Activated CD4-positive, CD25-positive, alpha-beta regulatory T cell (primary cell): ENCODE data around the gene SCN4B.
"Not testable (repeated sequence)": the region's sequence is repeated elsewhere in the genome, so short reads cannot be mapped to it uniquely, and the experiment has no call there.

Source experiments
- DNase-seq, 4 experiments: peaks; one replicate each; lab custom pipeline; 2025; lab: John Stamatoyannopoulos, UW

The SCN4B gene, protein sequence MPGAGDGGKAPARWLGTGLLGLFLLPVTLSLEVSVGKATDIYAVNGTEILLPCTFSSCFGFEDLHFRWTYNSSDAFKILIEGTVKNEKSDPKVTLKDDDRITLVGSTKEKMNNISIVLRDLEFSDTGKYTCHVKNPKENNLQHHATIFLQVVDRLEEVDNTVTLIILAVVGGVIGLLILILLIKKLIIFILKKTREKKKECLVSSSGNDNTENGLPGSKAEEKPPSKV

DNA sequence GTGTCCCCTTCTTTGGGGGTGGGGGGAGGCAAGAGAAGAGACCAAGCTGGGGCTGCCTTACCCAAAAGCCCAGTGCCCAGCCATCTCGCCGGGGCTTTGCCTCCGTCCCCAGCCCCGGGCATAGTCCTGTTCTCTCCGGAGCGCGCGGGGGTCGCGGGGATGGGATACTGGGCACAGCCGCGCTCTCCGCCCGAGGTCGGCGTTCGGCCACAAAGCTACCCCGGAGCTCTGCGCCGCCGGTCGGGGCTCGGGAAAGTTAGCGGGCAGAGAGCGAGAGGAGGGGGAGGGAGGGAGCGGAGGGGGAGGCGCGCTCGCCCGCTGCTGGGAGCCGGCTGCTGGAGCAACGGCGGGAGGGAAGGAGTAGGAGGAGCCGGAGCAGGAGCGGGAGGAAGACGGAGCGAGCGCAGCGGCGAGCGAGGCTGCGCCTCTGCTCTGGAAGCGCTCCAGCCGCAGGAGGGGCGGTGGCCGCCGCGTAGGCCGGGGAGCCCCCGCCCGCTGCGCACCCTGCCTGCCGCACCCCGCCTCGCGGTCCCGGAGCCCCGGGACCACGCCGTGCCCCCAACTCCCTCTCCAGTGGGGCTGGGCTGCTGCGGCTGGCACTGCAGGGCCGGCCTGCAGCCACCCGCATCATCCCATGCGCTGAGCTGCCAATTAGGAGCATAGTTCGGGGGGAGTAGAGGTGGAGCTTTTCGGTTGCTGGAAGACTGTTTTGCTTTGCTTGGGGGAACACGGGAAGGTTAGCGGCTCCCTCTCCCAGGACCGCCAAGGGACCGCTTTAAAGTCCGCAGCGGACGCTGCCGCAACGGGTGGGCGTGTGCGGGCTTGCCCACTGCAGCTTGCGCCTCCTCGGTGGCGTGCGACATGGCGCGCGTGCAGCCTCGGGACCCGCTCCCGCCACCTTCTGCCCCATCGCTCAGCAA is at the start of gene SCN4B:
TSS of gene SCN4B (minus strand) at position 272 of the 920 bp plus-strand sequence. CDS start at position 122, 150 bp downstream.
- no peak for DNase-seq

- DNase-seq: no peak
Measured at GRCh38 chr11:118201966-118202365, 49.3 kb upstream of the SCN4B start.

DNA sequence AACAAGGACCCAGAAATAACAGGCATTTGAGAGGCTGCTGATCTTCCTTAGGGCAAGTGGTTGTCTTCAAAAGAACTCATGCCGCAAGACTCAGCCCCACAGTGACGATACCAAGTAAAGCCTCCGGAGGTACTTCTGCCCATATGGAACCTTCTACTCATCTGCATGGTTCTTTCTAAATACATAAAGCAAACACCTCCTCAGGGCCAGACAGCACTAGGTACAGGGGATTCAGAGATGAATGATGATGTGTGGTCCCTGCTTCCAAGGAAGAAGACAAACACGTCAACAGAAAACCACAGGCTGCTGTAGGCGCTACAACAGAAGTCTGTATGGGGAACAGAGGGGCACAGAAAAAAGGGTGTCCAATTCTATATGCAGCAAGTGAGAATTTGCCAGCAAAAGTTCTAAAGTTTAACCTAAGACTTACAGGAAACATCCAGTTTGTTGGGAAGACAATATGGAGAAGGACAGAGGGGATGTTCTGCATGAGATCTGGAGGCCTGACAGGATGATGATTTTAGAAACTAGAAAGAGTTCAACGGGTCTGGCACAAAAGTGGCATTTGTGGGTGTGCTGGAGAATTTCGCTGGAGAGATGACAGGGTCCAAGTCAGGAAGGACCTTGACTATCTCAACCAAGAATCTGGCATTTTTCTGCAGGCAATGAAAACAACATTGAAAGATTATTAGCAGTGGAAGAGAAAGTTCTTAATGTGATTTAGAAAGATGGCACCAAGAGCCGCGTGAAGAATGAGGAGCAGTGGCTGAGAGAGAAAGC is 48.5 kb upstream of the SCN4B start:
- no peak for DNase-seq

DNA sequence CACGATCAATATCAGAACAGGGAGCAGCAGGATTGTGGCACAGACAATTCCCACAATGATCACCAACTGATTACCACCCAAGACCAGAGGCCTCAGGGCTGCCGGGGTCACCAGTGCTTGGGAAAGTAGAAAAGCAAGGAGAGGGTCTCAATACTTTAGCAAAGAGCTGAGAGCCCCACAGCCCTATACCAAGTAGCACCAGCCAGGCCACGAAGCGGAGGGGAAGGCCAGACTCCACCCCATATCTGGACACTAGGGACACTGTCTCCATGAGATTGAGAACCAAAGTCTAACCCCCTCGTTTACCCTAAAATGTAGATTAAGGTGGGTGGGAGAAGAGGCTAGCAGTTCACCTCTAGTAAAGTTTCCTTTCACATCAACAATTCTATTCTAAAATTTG is 47.9 kb upstream of the SCN4B start:
- DNase-seq: no peak

GRCh38 chr11:118199135-118199534 is 46.5 kb upstream of the SCN4B start:
- no peak for DNase-seq

- peak; percentile 72 to 80 (median 80) for DNase-seq
Measured at GRCh38 chr11:118198370-118198769, 45.7 kb upstream of the SCN4B start.

DNA sequence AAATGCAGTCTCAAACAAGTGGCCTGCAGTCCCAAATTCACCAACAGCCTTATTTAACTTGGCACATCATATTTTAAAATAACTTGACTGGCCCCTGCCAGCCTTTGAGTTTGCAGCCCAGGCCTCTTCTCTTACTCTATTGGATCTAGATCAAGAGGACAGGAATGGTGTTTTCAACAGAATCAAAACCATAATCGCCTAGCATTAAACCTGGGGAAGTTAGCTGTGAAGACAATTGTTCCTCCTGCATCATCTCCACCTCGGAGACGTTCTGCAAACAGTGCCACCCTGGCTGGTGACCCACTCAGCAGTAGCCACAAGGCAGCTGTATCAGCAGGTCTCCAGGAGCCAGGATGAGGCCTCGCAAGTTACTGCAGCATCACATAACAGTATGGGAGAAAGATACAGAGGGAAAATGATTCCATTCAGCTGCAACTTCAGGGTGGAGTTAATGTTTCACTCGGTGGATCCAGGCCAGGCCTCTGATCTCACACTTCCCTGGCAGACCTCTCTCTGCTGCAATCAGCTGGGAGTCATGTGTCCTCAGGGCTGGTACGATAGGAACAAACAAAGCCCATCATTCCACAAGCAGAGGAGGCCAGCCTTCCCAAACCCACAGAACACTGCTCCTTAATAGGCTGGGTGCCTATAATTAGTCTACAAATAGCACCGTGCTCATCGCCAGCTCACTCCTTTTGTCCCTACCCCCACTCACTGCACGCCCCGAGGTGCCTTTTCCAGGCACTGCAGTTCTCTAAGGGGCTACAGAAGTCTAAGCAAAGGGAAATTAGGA is 42.4 kb upstream of the SCN4B start:
- no peak for DNase-seq

- DNase-seq: no peak
Measured at GRCh38 chr11:118193910-118194566, 41.4 kb upstream of the SCN4B start.

DNA sequence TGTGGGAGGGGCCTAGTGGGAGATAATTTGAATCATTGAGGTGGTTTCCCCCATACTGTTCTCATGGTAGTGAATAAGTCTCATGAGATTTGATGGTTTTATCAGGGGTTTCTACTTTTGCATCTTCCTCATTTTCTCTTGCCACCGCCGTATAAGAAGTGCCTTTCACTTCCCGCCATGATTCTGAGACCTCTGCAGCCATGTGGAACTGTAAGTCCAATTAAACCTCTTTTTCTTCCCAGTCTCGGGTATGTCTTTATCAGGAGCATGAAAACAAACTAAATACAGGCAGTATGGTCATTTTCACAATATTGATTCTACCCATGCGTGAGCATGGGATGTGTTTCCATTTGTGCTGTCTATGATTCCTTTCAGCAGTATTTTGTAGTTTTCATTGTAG is 40.2 kb upstream of the SCN4B start:
- not testable (repeated sequence) for DNase-seq

- not testable (repeated sequence) for DNase-seq
Measured at GRCh38 chr11:118190942-118191506, 38.4 kb upstream of the SCN4B start.

GRCh38 chr11:118186346-118187107 is 33.9 kb upstream of the SCN4B start:
- no peak for DNase-seq

DNA sequence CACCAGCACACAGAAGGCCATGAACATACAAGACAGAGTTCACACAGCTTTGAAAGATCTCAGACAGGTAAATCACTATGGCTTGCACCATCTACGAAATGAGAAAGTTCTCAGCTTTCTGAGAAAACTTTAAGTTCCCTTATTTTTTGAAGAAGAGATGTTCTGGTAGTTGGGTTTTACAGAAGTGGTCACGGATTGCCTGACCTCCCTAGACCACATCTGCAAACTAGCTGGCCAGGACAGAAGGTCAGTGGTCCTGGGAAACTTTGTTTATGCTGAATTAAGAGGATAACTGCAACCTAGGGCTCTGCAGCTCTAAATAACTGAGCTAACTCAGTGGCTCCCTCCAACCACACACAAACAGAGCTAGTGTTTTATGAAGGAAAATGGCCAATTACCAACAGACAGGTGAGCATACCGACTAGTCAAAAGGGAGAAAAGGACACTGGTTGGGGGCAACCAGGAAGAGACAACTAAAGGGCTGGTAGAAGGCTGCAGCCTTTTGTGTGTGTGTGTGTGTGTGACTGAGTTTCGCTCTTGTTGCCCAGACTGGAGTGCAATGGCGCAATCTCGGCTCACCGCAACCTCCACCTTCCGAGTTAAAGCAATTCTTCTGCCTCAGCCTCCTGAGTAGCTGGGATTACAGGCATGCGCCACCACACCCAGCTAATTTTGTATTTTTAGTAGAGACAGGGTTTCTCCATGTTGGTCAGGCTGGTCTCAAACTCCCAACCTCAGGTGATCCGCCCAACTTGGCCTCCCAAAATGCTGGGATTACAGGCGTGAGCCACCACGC is 32.4 kb upstream of the SCN4B start:
- no peak for DNase-seq

- DNase-seq: not testable (repeated sequence)
Measured at GRCh38 chr11:118183691-118184090, 31.1 kb upstream of the SCN4B start.

GRCh38 chr11:118180300-118180703 is 27.7 kb upstream of the SCN4B start:
- no peak for DNase-seq

GRCh38 chr11:118176778-118177134 is 24.1 kb upstream of the SCN4B start:
- DNase-seq: no peak

- DNase-seq: no peak
Measured at GRCh38 chr11:118175993-118176777, 23.6 kb upstream of the SCN4B start, which contains the start of gene SCN2B. Gene SCN2B, minus strand, starts transcription at chr11:118176639. Its CDS starts 208 bp downstream, at chr11:118176431.

DNA sequence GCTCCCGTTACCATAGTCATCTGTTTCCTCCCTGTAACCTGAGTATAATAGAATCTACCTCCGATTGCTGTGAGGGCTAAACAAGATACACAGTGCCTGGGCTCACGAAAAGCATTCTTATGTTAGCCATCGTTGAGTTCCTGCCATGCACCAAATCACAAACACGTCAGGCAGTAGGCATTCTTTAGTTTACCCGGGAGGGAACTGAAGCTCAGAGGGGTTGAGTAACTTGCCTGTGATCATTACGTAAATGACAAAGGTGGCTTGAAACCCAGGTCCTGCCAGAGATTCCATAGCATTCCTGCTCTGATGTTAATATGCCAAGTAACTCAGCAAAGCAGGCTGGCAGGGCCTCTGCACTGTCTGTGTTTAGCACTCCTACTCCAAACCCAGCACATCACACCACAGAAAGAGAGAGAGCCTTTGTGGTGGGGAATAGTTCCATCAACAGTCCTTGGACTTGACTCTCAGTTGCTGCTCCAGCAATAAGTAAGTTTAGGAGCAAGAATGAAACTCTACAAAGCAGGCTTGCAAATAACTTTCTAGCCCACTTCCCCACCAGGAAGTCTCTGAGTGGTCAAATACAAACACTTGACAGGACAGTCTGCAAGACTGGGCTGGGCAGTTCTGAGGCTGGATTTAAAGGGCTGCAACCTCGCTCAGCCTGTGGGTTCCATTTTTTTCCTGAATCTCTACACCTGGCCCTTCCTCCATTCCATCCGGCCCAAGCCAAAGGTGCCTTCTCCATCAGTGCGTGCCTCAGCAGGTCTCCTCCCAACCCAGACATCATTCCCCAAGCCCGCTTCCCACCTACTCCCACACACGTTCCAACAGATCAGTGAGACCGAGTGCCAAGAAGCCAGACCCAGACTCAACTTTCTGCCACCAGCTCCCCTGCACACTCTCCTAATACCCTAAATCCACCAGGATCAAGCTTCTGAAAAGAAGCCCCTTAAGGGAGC is 22.7 kb upstream of the SCN4B start:
- DNase-seq: no peak
